Measurements from ENCODE around the gene DHRSX.

Gene DHRSX

GRCh38 chrX:2449135-2449886 is 51.5 kb downstream of the DHRSX start:
- H3K9me3 ChIP-seq (ENCODE audit: control insufficient read depth, low read length) = no peaks in the 10 kb centered on the region
- H3K27me3 ChIP-seq (replicated peaks; ENCODE audit: control insufficient read depth, insufficient read depth, low read length, poor library complexity, severe bottlenecking) = no peaks in the 10 kb centered on the region
- no peak overlapping the region for H3K4me3 ChIP-seq (ENCODE audit: insufficient read depth, low read depth, low read length, poor library complexity, severe bottlenecking)
- no peaks in the 10 kb centered on the region for H3K36me3 ChIP-seq (ENCODE audit: control insufficient read depth, insufficient read depth, low read length)
- no peak overlapping the region for H3K27ac ChIP-seq (ENCODE audit: insufficient read depth, low read length, poor library complexity, severe bottlenecking)
- DNase-seq = no peak
- no peaks in the 10 kb centered on the region for H3K4me1 ChIP-seq (ENCODE audit: control insufficient read depth, insufficient read depth, low read length, poor library complexity, severe bottlenecking)

GRCh38 chrX:2447484-2447883 is 53.3 kb downstream of the DHRSX start:
- H3K9me3 ChIP-seq (ENCODE audit: control insufficient read depth, low read length) = no peaks in the 10 kb centered on the region
- no peak overlapping the region for H3K4me3 ChIP-seq (ENCODE audit: insufficient read depth, low read depth, low read length, poor library complexity, severe bottlenecking)
- no peaks in the 10 kb centered on the region for H3K36me3 ChIP-seq (ENCODE audit: control insufficient read depth, insufficient read depth, low read length)
- no peak for DNase-seq
- no peaks in the 10 kb centered on the region for H3K4me1 ChIP-seq (ENCODE audit: control insufficient read depth, insufficient read depth, low read length, poor library complexity, severe bottlenecking)
- no peak overlapping the region for H3K27ac ChIP-seq (ENCODE audit: insufficient read depth, low read length, poor library complexity, severe bottlenecking)
- no peaks in the 10 kb centered on the region for H3K27me3 ChIP-seq (replicated peaks; ENCODE audit: control insufficient read depth, insufficient read depth, low read length, poor library complexity, severe bottlenecking)

- no peak overlapping the region for H3K4me3 ChIP-seq (ENCODE audit: insufficient read depth, low read depth, low read length, poor library complexity, severe bottlenecking)
- H3K27ac ChIP-seq (ENCODE audit: insufficient read depth, low read length, poor library complexity, severe bottlenecking) = no peak overlapping the region
- no peaks in the 10 kb centered on the region for H3K36me3 ChIP-seq (ENCODE audit: control insufficient read depth, insufficient read depth, low read length)
- H3K9me3 ChIP-seq (ENCODE audit: control insufficient read depth, low read length) = no peaks in the 10 kb centered on the region
- DNase-seq = no peak
- no peaks in the 10 kb centered on the region for H3K27me3 ChIP-seq (replicated peaks; ENCODE audit: control insufficient read depth, insufficient read depth, low read length, poor library complexity, severe bottlenecking)
- H3K4me1 ChIP-seq (ENCODE audit: control insufficient read depth, insufficient read depth, low read length, poor library complexity, severe bottlenecking) = no peaks in the 10 kb centered on the region
Measured at GRCh38 chrX:2446815-2447214, 54.0 kb downstream of the DHRSX start.

- no peak for DNase-seq
- Histone ChIP-seq H3K27ac (ENCODE audit: insufficient read depth, low read length, poor library complexity, severe bottlenecking) (no peak overlapping the region), H3K4me1 (ENCODE audit: control insufficient read depth, insufficient read depth, low read length, poor library complexity, severe bottlenecking) (no peaks in the 10 kb centered on the region), H3K9me3 (ENCODE audit: control insufficient read depth, low read length) (no peaks in the 10 kb centered on the region), H3K4me3 (ENCODE audit: insufficient read depth, low read depth, low read length, poor library complexity, severe bottlenecking) (no peak overlapping the region), H3K36me3 (ENCODE audit: control insufficient read depth, insufficient read depth, low read length) (no peaks in the 10 kb centered on the region), H3K27me3 (replicated peaks; ENCODE audit: control insufficient read depth, insufficient read depth, low read length, poor library complexity, severe bottlenecking) (no peaks in the 10 kb centered on the region)
Measured at GRCh38 chrX:2445662-2446623, 54.8 kb downstream of the DHRSX start.

- Histone ChIP-seq H3K27me3 (replicated peaks; ENCODE audit: control insufficient read depth, insufficient read depth, low read length, poor library complexity, severe bottlenecking) (no peaks in the 10 kb centered on the region), H3K9me3 (ENCODE audit: control insufficient read depth, low read length) (no peaks in the 10 kb centered on the region), H3K4me1 (ENCODE audit: control insufficient read depth, insufficient read depth, low read length, poor library complexity, severe bottlenecking) (no peaks in the 10 kb centered on the region), H3K4me3 (ENCODE audit: insufficient read depth, low read depth, low read length, poor library complexity, severe bottlenecking) (no peak overlapping the region), H3K36me3 (ENCODE audit: control insufficient read depth, insufficient read depth, low read length) (peaks cover 6% of the 10 kb centered on the region), H3K27ac (ENCODE audit: insufficient read depth, low read length, poor library complexity, severe bottlenecking) (no peak overlapping the region)
- no peak for DNase-seq
Measured at GRCh38 chrX:2442694-2443093, 58.1 kb downstream of the DHRSX start.

- peaks cover 6% of the 10 kb centered on the region for H3K36me3 ChIP-seq (ENCODE audit: control insufficient read depth, insufficient read depth, low read length)
Measured at GRCh38 chrX:2441466-2441865, 59.3 kb downstream of the DHRSX start.

GRCh38 chrX:2439613-2440012 is 61.2 kb downstream of the DHRSX start:
- H3K36me3 ChIP-seq (ENCODE audit: control insufficient read depth, insufficient read depth, low read length) = peaks cover 6% of the 10 kb centered on the region
- H3K4me3 ChIP-seq (ENCODE audit: insufficient read depth, low read depth, low read length, poor library complexity, severe bottlenecking) = no peak overlapping the region
- no peaks in the 10 kb centered on the region for H3K4me1 ChIP-seq (ENCODE audit: control insufficient read depth, insufficient read depth, low read length, poor library complexity, severe bottlenecking)
- no peak for DNase-seq
- no peaks in the 10 kb centered on the region for H3K9me3 ChIP-seq (ENCODE audit: control insufficient read depth, low read length)
- H3K27me3 ChIP-seq (replicated peaks; ENCODE audit: control insufficient read depth, insufficient read depth, low read length, poor library complexity, severe bottlenecking) = no peaks in the 10 kb centered on the region
- H3K27ac ChIP-seq (ENCODE audit: insufficient read depth, low read length, poor library complexity, severe bottlenecking) = no peak overlapping the region

More at GRCh38 chrX:2441466-2441865, 59.3 kb downstream of the DHRSX start:
- Histone ChIP-seq H3K4me3 (ENCODE audit: insufficient read depth, low read depth, low read length, poor library complexity, severe bottlenecking) (no peak overlapping the region), H3K27ac (ENCODE audit: insufficient read depth, low read length, poor library complexity, severe bottlenecking) (no peak overlapping the region), H3K4me1 (ENCODE audit: control insufficient read depth, insufficient read depth, low read length, poor library complexity, severe bottlenecking) (no peaks in the 10 kb centered on the region), H3K27me3 (replicated peaks; ENCODE audit: control insufficient read depth, insufficient read depth, low read length, poor library complexity, severe bottlenecking) (no peaks in the 10 kb centered on the region), H3K9me3 (ENCODE audit: control insufficient read depth, low read length) (no peaks in the 10 kb centered on the region)
- DNase-seq = no peak

GRCh38 chrX:2435465-2435864 is 65.3 kb downstream of the DHRSX start:
- Histone ChIP-seq H3K4me1 (ENCODE audit: control insufficient read depth, insufficient read depth, low read length, poor library complexity, severe bottlenecking) (no peaks in the 10 kb centered on the region), H3K4me3 (ENCODE audit: insufficient read depth, low read depth, low read length, poor library complexity, severe bottlenecking) (no peak overlapping the region), H3K36me3 (ENCODE audit: control insufficient read depth, insufficient read depth, low read length) (peaks cover 6% of the 10 kb centered on the region), H3K9me3 (ENCODE audit: control insufficient read depth, low read length) (no peaks in the 10 kb centered on the region), H3K27ac (ENCODE audit: insufficient read depth, low read length, poor library complexity, severe bottlenecking) (no peak overlapping the region), H3K27me3 (replicated peaks; ENCODE audit: control insufficient read depth, insufficient read depth, low read length, poor library complexity, severe bottlenecking) (no peaks in the 10 kb centered on the region)
- DNase-seq = no peak

- Histone ChIP-seq H3K4me3 (ENCODE audit: insufficient read depth, low read depth, low read length, poor library complexity, severe bottlenecking) (no peak overlapping the region), H3K36me3 (ENCODE audit: control insufficient read depth, insufficient read depth, low read length) (peaks cover under 1% of the 10 kb centered on the region), H3K27ac (ENCODE audit: insufficient read depth, low read length, poor library complexity, severe bottlenecking) (no peak overlapping the region), H3K27me3 (replicated peaks; ENCODE audit: control insufficient read depth, insufficient read depth, low read length, poor library complexity, severe bottlenecking) (no peaks in the 10 kb centered on the region), H3K9me3 (ENCODE audit: control insufficient read depth, low read length) (no peaks in the 10 kb centered on the region), H3K4me1 (ENCODE audit: control insufficient read depth, insufficient read depth, low read length, poor library complexity, severe bottlenecking) (no peaks in the 10 kb centered on the region)
- no peak for DNase-seq
Measured at GRCh38 chrX:2434270-2435163, 66.3 kb downstream of the DHRSX start.
